ENCODE data around the gene CTNND2.

- TF ChIP-seq CTCF (conservative IDR thresholded peaks at IDR 0.05; ENCODE audit: low read depth, low read length): no peak
- TF ChIP-seq EZH2 (IDR thresholded peaks at IDR 0.05; ENCODE audit: borderline replicate concordance, low read depth, low read length, poor library complexity, severe bottlenecking): no peak
Observed at GRCh38 chr5:11172484-11172883, 731.8 kb downstream of the CTNND2 start.

All from A673 (cell line).